H7 (cell line): Measurements from ENCODE around the gene SLC17A7. TPM values are rescaled to one million over a fixed set of nuclear protein-coding genes. Genes with fewer than 3 reads are reported as not detected.

Experiments used
- DNase-seq: peaks from one replicate; pipeline ENCODE4 v3.0.0; 2012
- H3K27me3 ChIP-seq: 2 replicates; pipeline ENCODE4 v1.6.0; 2011; ENCODE audit warnings: mild to moderate bottlenecking, low read length; ENCODE audit not compliant: control insufficient read depth, insufficient read depth
- H3K36me3 ChIP-seq: replicated peaks from 2 replicates; pipeline ENCODE4 v1.5.1; 2011; ENCODE audit warnings: low read length; ENCODE audit not compliant: control insufficient read depth, insufficient read depth
- H3K4me3 ChIP-seq: 2 replicates; pipeline ENCODE4 v1.5.1; 2011; ENCODE audit warnings: low read depth, mild to moderate bottlenecking, control low read depth, low read length, moderate library complexity; ENCODE audit not compliant: insufficient read depth
- total RNA-seq: library from RNA; depleted of rRNA; stranded (reverse); fragments of >200 nt; shearing (Covaris generic); gene quantifications from 2 replicates; pipeline ENCODE4 v1.2.3, GENCODE V29; 2014

The SLC17A7 gene
- total RNA-seq, 1 experiment from 2014 or later, result 0.14 TPM

DNA sequence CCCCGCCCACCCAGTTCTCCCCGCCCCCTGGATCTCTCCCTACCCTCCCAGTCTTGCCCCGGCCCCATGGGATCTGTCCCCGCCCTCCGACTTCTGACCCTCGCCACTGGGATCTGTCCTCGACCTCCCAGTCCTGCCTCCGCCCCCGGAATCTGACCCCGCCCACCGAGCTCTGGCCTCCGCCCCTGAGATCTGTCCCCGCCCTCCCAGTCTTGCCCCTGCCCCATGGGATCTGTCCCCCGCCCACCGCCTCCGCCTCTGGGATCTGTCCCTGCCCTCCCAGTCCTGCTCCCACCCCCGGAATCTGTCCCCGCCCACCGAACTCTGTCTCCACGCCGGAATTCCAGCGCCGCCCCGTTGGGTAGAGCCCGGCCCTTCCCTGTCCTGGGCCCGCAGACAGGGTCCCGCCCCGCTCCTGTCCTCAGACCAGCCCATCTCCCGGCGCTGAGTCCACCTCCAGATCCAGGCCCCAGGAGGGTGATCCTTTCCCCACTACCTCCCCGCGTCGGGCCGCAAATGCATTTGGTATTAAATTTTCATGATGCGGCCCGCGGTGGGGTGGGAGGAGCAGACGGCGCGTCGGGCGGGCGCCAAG, 1.5 kb upstream of the SLC17A7 start:
- Histone ChIP-seq H3K4me3 (peak overlapping the region; percentile 64), H3K27me3 (peaks cover 42% of the 10 kb centered on the region), H3K36me3 (peaks cover 4% of the 10 kb centered on the region)
- peak; percentile 98 for DNase-seq

- Histone ChIP-seq H3K27me3 (peaks cover 47% of the 10 kb centered on the region), H3K4me3 (peak overlapping the region; percentile 28; the same call in 1 of the 2 replicates), H3K36me3 (peaks cover 4% of the 10 kb centered on the region)
- peak; percentile 81 for DNase-seq
These were observed 1.0 kb upstream of the SLC17A7 start for GRCh38 chr19:49442354-49442753.

GRCh38 chr19:49441960-49442350, 628 bp upstream of the SLC17A7 start:
- Histone ChIP-seq H3K27me3 (peaks cover 51% of the 10 kb centered on the region), H3K4me3 (peak overlapping the region; percentile 28; the same call in 1 of the 2 replicates), H3K36me3 (peaks cover 3% of the 10 kb centered on the region)
- no peak for DNase-seq

- H3K27me3 ChIP-seq, result peaks cover 62% of the 10 kb centered on the region
- no peak for DNase-seq
- peak overlapping the region; percentile 40 for H3K4me3 ChIP-seq
- no peaks in the 10 kb centered on the region for H3K36me3 ChIP-seq
These were observed 703 bp downstream of the SLC17A7 start for GRCh38 chr19:49440439-49441209.

GRCh38 chr19:49439836-49440235, 1.5 kb downstream of the SLC17A7 start:
- no peaks in the 10 kb centered on the region for H3K36me3 ChIP-seq
- DNase-seq, result no peak
- H3K4me3 ChIP-seq, result no peak overlapping the region
- peaks cover 69% of the 10 kb centered on the region for H3K27me3 ChIP-seq

GRCh38 chr19:49438261-49438660, 3.1 kb downstream of the SLC17A7 start:
- Histone ChIP-seq H3K27me3 (peaks cover 85% of the 10 kb centered on the region), H3K4me3 (no peak overlapping the region), H3K36me3 (no peaks in the 10 kb centered on the region)
- DNase-seq, result no peak

- Histone ChIP-seq H3K27me3 (peaks cover 95% of the 10 kb centered on the region), H3K36me3 (no peaks in the 10 kb centered on the region), H3K4me3 (no peak overlapping the region)
- no peak for DNase-seq
These were observed 4.1 kb downstream of the SLC17A7 start for GRCh38 chr19:49437231-49437630.

- Histone ChIP-seq H3K4me3 (peak overlapping the region; percentile 39), H3K27me3 (peaks cover 95% of the 10 kb centered on the region), H3K36me3 (no peaks in the 10 kb centered on the region)
- DNase-seq, result peak; percentile 96
These were observed 4.8 kb downstream of the SLC17A7 start for GRCh38 chr19:49436381-49437017.

DNA sequence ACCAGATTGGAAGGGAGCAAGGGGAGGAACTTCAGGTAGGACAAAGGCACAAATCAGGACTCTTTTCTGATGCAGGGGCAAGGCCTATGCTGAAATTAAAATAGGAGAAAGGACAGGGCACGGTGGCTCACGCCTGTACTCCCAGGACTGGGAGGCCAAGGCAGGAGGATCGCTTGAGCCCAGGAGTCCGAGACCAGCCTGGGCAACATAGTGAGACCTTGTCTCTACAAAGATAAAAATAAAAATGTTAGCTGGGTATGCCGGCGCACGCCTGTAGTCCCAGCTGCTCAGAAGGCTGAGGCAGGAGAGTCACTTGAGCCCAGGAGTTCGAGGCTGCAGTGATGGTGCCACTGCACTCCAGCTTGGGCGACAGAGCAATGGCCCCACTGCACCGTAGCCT, 5.7 kb downstream of the SLC17A7 start:
- H3K27me3 ChIP-seq, result peaks cover 97% of the 10 kb centered on the region
- no peak overlapping the region for H3K4me3 ChIP-seq
- no peaks in the 10 kb centered on the region for H3K36me3 ChIP-seq
- no peak for DNase-seq

DNA sequence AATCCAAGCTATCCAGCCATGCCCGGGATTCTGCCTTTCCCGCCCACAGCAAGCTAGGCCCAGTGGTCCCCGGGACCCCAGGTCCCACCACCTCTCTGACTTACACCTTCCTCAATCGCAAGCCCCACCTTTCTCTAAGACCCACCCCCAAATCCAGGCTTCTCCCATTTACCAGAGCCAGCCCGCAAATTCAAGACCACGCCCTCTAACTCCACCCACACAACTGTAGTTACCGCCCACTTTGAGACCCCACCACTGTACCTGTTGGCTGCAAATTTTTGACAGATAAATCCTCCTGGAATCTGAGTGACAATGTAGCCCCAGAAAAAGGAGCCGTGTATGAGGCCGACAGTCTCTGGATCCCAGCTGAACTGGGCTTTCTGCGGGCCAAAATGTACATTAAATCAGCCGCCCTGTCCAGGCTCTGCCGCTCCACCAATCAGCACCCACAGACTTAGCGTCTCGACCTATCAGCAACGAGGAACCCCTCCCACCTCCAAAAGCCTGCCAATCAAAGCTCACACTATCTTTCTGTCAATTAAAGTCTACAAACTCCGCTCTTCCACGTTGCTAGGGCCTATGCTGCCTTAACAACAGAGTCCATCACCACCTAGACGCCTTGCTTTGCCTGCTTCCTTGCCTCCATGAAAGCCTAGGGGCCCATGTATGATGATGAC, 6.3 kb downstream of the SLC17A7 start:
- Histone ChIP-seq H3K27me3 (peaks cover 96% of the 10 kb centered on the region), H3K36me3 (no peaks in the 10 kb centered on the region), H3K4me3 (no peak overlapping the region)
- peak; percentile 76 for DNase-seq

GRCh38 chr19:49433240-49433901, 8.0 kb downstream of the SLC17A7 start:
- Histone ChIP-seq H3K4me3 (peak overlapping the region; percentile 48; the same call in 1 of the 2 replicates), H3K27me3 (peaks cover 95% of the 10 kb centered on the region), H3K36me3 (no peaks in the 10 kb centered on the region)
- DNase-seq, result no peak

DNA sequence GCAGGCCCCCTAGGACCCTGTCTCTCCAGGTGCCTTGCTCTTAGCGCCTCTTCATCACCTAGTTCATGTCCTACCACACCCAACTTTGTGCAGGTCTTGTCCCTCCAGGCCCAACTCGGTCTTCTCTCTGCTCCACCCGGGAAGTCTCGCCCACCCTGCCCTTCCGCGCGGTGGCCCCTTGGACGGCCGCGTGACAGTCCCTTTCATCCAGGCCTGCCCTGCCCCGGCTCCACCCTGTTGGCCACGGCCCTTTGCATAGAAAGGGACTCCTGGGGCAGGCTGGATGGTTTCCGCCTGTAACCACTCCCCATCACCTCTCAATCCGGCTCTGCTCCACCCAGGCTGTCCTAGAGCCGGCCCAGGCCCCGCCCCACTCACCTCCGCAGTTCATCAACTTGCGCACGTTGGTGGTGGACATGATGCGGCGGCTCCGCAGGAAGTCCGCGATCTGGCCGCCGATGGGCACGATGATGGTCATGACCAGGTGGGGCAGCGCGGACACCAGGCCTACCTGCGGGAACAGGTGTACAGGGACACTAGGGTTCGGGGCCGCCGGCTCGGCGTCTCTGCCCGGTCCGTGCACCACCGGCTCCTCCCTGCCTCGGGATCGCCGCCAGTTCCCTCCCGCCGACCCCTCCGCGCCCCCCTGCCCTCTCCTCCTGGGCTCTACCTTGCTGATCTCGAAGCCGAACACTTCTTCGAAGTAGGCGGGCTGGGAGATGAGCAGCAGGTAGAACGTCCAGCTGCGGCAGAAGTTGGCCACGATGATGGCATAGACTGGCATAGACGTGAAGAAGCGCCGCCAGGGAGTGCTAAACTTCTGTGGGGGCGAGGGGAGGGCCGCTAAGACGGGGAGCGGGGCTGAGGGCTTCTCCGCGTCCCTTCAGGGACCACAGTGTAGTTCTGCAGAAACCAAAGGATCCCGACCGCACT, 8.9 kb downstream of the SLC17A7 start:
- DNase-seq, result peak; percentile 94
- Histone ChIP-seq H3K36me3 (no peaks in the 10 kb centered on the region), H3K4me3 (peak overlapping the region; percentile 48), H3K27me3 (peaks cover 95% of the 10 kb centered on the region)

GRCh38 chr19:49431330-49431749, 10.0 kb downstream of the SLC17A7 start:
- Histone ChIP-seq H3K4me3 (no peak overlapping the region), H3K27me3 (peaks cover 95% of the 10 kb centered on the region), H3K36me3 (no peaks in the 10 kb centered on the region)
- peak; percentile 81 for DNase-seq
